ENCODE data around the gene PABPC3.

PABPC3 gene

DNA sequence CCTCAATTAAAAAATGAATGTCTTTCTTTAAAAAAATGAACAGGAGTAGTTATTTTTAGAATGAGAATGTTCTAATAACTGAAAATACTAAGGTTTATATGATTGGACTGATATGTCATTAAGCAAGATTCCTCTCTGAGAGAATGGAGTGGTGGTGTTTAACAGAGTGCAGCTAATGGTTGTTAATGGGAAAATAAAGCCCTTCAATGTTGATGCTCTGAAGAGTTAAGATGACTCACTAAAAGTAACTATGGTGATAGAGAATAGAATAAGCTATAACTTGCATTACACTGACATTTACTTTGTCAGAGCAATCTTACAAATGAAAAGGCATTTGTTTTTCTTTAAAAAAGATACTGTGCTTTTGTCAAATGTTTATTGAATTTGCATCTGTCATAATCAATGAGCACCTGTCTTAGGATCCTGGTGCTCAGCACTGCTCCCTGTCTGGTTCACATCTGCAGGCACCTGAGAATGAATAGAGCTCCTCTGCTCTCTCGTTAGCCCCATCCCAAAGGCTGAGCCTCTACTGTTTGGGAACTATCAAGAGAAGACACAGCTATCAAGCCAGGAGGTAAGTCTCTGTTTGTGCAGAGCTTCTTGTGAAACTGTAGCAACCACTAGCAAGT, 15.1 kb downstream of the PABPC3 start:
- H3K4me1 ChIP-seq (ENCODE audit: control insufficient read depth, insufficient read depth, low read length, poor library complexity, severe bottlenecking): no peaks in the 10 kb centered on the region
- H3K4me3 ChIP-seq (ENCODE audit: insufficient read depth, low read depth, low read length, poor library complexity, severe bottlenecking): no peak overlapping the region
- no peaks in the 10 kb centered on the region for H3K9me3 ChIP-seq (ENCODE audit: control insufficient read depth, low read length)
- H3K27ac ChIP-seq (ENCODE audit: insufficient read depth, low read length, poor library complexity, severe bottlenecking): no peak overlapping the region
- no peaks in the 10 kb centered on the region for H3K27me3 ChIP-seq (replicated peaks; ENCODE audit: control insufficient read depth, insufficient read depth, low read length, poor library complexity, severe bottlenecking)
- DNase-seq: no peak
- no peaks in the 10 kb centered on the region for H3K36me3 ChIP-seq (ENCODE audit: control insufficient read depth, insufficient read depth, low read length)

DNA sequence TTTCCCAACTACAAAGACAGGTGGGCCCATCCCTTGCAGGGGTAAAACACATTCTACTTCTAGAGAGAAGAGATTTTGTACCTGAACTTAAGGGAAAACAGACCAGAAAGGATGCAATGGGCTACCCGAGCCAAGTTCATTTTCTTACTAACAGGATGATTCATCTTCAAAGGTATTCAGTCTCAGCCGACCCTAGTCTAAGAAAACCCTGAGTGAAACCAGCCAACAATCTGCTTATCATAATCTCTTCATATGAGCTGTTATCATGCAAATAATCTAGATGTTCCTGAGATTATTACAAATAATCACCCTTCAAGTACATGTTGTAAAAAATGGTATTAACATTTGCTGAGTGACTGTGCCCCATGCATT, 15.6 kb downstream of the PABPC3 start:
- H3K27ac ChIP-seq (ENCODE audit: insufficient read depth, low read length, poor library complexity, severe bottlenecking): no peak overlapping the region
- no peaks in the 10 kb centered on the region for H3K9me3 ChIP-seq (ENCODE audit: control insufficient read depth, low read length)
- DNase-seq: no peak
- H3K4me3 ChIP-seq (ENCODE audit: insufficient read depth, low read depth, low read length, poor library complexity, severe bottlenecking): no peak overlapping the region
- H3K4me1 ChIP-seq (ENCODE audit: control insufficient read depth, insufficient read depth, low read length, poor library complexity, severe bottlenecking): no peaks in the 10 kb centered on the region
- H3K36me3 ChIP-seq (ENCODE audit: control insufficient read depth, insufficient read depth, low read length): no peaks in the 10 kb centered on the region
- no peaks in the 10 kb centered on the region for H3K27me3 ChIP-seq (replicated peaks; ENCODE audit: control insufficient read depth, insufficient read depth, low read length, poor library complexity, severe bottlenecking)

DNA sequence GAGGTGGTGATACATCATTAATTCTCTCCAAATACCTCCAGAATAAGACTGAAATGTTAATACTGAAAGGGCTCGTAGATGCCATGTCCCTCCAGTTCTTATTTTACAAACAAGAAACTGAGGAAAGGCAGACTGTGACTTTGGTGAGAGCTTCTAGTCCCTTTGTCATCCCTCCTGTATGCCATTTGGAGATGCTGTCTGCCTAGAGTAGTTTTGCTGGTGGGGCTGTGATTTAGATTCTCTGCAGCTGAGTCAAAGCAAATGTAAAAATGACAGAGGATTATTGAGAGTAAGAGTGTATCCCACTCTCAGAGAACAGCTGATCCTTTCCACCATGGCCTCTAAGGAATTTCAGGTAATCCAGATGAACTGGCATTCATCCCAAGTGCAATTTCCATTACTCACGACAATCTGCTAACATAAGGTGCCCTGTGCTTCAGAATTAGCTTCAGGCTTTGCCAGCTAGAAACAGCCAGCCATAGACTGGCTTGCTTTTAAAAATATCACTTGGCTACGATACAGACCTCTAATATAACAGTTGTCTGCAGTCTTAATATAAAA, 16.8 kb downstream of the PABPC3 start:
- no peaks in the 10 kb centered on the region for H3K36me3 ChIP-seq (ENCODE audit: control insufficient read depth, insufficient read depth, low read length)
- DNase-seq: no peak
- no peak overlapping the region for H3K27ac ChIP-seq (ENCODE audit: insufficient read depth, low read length, poor library complexity, severe bottlenecking)
- H3K4me1 ChIP-seq (ENCODE audit: control insufficient read depth, insufficient read depth, low read length, poor library complexity, severe bottlenecking): no peaks in the 10 kb centered on the region
- no peaks in the 10 kb centered on the region for H3K27me3 ChIP-seq (replicated peaks; ENCODE audit: control insufficient read depth, insufficient read depth, low read length, poor library complexity, severe bottlenecking)
- no peak overlapping the region for H3K4me3 ChIP-seq (ENCODE audit: insufficient read depth, low read depth, low read length, poor library complexity, severe bottlenecking)
- H3K9me3 ChIP-seq (ENCODE audit: control insufficient read depth, low read length): no peaks in the 10 kb centered on the region

DNA sequence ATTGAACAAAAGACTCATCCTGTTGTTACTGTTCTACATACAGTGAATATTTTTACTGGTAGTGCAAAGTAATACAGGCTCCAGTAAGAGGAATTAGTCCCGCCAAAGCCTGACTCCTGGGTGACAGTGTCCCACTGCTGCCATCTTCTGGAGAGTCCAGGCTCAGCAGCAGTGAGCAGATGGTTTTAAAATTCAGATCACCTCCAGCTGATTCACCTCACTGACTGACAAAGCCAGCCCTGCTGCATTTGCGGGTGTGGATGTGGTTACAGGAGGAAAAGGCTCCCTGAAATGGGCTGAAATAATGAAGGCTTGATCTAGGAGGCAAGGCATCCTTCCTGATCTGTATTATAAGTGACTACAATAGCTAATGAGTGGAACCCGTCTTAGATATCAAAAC, 18.3 kb downstream of the PABPC3 start:
- Histone ChIP-seq H3K9me3 (ENCODE audit: control insufficient read depth, low read length) (no peaks in the 10 kb centered on the region), H3K4me3 (ENCODE audit: insufficient read depth, low read depth, low read length, poor library complexity, severe bottlenecking) (no peak overlapping the region)
- DNase-seq: peak in 2 of 3 donors; percentile 9 to 12

DNA sequence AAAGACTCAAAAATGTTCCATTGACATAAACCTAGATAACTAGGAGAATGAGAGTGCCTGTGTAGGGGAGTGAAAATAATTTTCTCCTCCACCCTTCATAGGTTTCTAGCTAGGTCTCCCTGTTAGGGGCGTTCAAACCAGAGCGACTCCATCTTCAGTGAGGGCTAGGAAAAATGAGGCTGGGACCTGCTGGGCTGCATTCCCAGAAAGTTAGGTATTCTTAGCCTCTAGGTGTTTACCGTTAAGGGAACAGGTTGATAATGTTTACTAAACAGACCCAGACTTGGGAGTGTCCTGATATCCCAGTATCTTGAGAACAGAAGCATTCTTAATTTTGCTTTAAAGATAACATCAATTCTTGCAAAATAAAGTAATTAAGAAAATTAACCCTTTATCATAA, 20.1 kb downstream of the PABPC3 start:
- DNase-seq: no peak
- Histone ChIP-seq H3K36me3 (ENCODE audit: control insufficient read depth, insufficient read depth, low read length) (no peaks in the 10 kb centered on the region), H3K27me3 (replicated peaks; ENCODE audit: control insufficient read depth, insufficient read depth, low read length, poor library complexity, severe bottlenecking) (no peaks in the 10 kb centered on the region), H3K9me3 (ENCODE audit: control insufficient read depth, low read length) (no peaks in the 10 kb centered on the region), H3K27ac (ENCODE audit: insufficient read depth, low read length, poor library complexity, severe bottlenecking) (no peak overlapping the region), H3K4me1 (ENCODE audit: control insufficient read depth, insufficient read depth, low read length, poor library complexity, severe bottlenecking) (no peaks in the 10 kb centered on the region), H3K4me3 (ENCODE audit: insufficient read depth, low read depth, low read length, poor library complexity, severe bottlenecking) (no peak overlapping the region)

More for the DNA sequence above, 18.3 kb downstream of the PABPC3 start:
- no peaks in the 10 kb centered on the region for H3K4me1 ChIP-seq (ENCODE audit: control insufficient read depth, insufficient read depth, low read length, poor library complexity, severe bottlenecking)
- no peaks in the 10 kb centered on the region for H3K36me3 ChIP-seq (ENCODE audit: control insufficient read depth, insufficient read depth, low read length)
- no peak overlapping the region for H3K27ac ChIP-seq (ENCODE audit: insufficient read depth, low read length, poor library complexity, severe bottlenecking)
- H3K27me3 ChIP-seq (replicated peaks; ENCODE audit: control insufficient read depth, insufficient read depth, low read length, poor library complexity, severe bottlenecking): no peaks in the 10 kb centered on the region

- Histone ChIP-seq H3K4me3 (ENCODE audit: insufficient read depth, low read depth, low read length, poor library complexity, severe bottlenecking) (no peak overlapping the region), H3K27ac (ENCODE audit: insufficient read depth, low read length, poor library complexity, severe bottlenecking) (no peak overlapping the region), H3K27me3 (replicated peaks; ENCODE audit: control insufficient read depth, insufficient read depth, low read length, poor library complexity, severe bottlenecking) (no peaks in the 10 kb centered on the region), H3K9me3 (ENCODE audit: control insufficient read depth, low read length) (no peaks in the 10 kb centered on the region), H3K4me1 (ENCODE audit: control insufficient read depth, insufficient read depth, low read length, poor library complexity, severe bottlenecking) (no peaks in the 10 kb centered on the region), H3K36me3 (ENCODE audit: control insufficient read depth, insufficient read depth, low read length) (no peaks in the 10 kb centered on the region)
- DNase-seq: no peak
Observed at GRCh38 chr13:25117312-25117711, 21.4 kb downstream of the PABPC3 start.

GRCh38 chr13:25118378-25118905, 22.5 kb downstream of the PABPC3 start:
- DNase-seq: no peak
- Histone ChIP-seq H3K27ac (ENCODE audit: insufficient read depth, low read length, poor library complexity, severe bottlenecking) (no peak overlapping the region), H3K4me1 (ENCODE audit: control insufficient read depth, insufficient read depth, low read length, poor library complexity, severe bottlenecking) (no peaks in the 10 kb centered on the region), H3K9me3 (ENCODE audit: control insufficient read depth, low read length) (no peaks in the 10 kb centered on the region), H3K27me3 (replicated peaks; ENCODE audit: control insufficient read depth, insufficient read depth, low read length, poor library complexity, severe bottlenecking) (no peaks in the 10 kb centered on the region), H3K4me3 (ENCODE audit: insufficient read depth, low read depth, low read length, poor library complexity, severe bottlenecking) (no peak overlapping the region), H3K36me3 (ENCODE audit: control insufficient read depth, insufficient read depth, low read length) (no peaks in the 10 kb centered on the region)

DNA sequence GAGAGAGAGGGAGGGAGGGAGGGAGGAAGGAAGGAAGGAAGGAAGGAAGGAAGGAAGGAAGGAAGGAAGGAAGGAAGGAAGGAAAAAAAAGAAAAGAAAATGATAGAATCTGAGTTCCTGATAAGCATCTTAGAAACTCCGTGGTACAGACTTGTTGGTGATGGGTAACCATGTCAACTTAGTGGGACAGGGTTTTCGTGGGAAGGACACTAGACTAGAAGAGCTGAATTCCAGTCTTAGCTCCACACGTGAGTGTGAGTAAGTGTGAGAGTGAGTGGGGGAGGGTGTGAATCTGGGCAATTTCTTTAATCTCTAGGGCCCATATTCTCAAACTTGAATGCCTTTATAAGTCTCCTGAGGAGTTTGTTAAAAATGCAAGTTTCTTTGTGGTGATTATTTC, 35.0 kb downstream of the PABPC3 start:
- H3K27me3 ChIP-seq (replicated peaks; ENCODE audit: control insufficient read depth, insufficient read depth, low read length, poor library complexity, severe bottlenecking): no peaks in the 10 kb centered on the region
- H3K27ac ChIP-seq (ENCODE audit: insufficient read depth, low read length, poor library complexity, severe bottlenecking): no peak overlapping the region
- H3K36me3 ChIP-seq (ENCODE audit: control insufficient read depth, insufficient read depth, low read length): no peaks in the 10 kb centered on the region
- peaks cover 4% of the 10 kb centered on the region for H3K9me3 ChIP-seq (ENCODE audit: control insufficient read depth, low read length)
- no peak overlapping the region for H3K4me3 ChIP-seq (ENCODE audit: insufficient read depth, low read depth, low read length, poor library complexity, severe bottlenecking)
- no peaks in the 10 kb centered on the region for H3K4me1 ChIP-seq (ENCODE audit: control insufficient read depth, insufficient read depth, low read length, poor library complexity, severe bottlenecking)
- no peak for DNase-seq

DNA sequence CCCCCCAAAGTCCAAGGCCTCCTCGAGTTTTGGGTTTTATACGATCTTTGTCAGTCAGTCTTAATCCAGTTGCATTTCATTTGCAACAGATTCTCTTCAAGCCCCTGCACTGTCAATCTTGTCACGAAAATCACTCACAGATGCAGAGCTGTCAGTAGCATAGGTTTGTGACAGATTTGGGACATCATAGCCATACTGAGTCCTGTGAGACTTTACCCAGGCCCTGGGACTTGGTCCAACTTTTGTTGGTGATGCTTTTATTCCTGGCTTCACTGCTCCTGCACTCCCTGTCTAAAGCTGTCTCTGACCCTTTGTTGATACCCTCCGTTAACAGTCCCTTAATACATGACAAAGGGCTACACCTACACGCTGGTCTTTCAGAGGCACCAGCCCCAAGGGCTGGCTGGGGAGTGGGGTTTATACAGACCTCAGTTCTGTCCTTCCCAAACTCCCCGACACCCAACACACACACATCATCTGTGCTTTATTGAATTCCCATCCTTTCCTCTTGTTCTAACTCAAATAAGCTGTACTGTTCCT, 36.0 kb downstream of the PABPC3 start:
- Histone ChIP-seq H3K4me3 (ENCODE audit: insufficient read depth, low read depth, low read length, poor library complexity, severe bottlenecking) (no peak overlapping the region), H3K36me3 (ENCODE audit: control insufficient read depth, insufficient read depth, low read length) (no peaks in the 10 kb centered on the region), H3K27ac (ENCODE audit: insufficient read depth, low read length, poor library complexity, severe bottlenecking) (no peak overlapping the region), H3K9me3 (ENCODE audit: control insufficient read depth, low read length) (peaks cover 4% of the 10 kb centered on the region), H3K27me3 (replicated peaks; ENCODE audit: control insufficient read depth, insufficient read depth, low read length, poor library complexity, severe bottlenecking) (no peaks in the 10 kb centered on the region), H3K4me1 (ENCODE audit: control insufficient read depth, insufficient read depth, low read length, poor library complexity, severe bottlenecking) (no peaks in the 10 kb centered on the region)
- DNase-seq: no peak

DNA sequence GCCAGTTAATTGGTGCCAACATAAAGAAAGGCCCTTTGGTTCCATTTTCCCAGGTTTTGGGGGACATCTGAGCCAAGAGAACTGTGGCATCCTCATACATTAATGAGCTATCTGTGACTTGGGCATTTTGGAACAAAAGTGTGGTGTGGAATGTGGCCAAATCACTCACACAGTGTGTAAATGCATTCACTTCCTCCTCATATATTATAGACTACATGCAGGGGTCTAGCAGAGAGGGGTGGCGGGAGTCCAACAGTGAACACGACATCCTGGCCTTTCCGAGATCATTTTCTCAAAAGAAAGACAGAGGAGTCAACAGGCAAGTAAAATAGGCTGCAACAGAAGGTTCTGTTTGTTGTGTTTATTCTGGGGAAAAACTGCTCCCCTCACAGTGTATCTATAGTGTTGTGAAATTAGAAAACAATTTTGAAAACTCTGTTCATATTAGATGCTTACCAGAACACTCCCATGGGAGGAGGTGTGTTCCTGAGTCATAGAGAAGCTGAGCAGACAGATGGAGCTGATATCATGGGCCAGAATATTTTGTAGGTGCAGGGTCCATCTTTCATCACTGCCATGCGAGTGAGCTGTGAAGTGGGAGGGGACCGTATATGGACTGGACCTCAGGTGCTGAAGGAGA, 36.9 kb downstream of the PABPC3 start:
- H3K27me3 ChIP-seq (replicated peaks; ENCODE audit: control insufficient read depth, insufficient read depth, low read length, poor library complexity, severe bottlenecking): no peaks in the 10 kb centered on the region
- no peak overlapping the region for H3K27ac ChIP-seq (ENCODE audit: insufficient read depth, low read length, poor library complexity, severe bottlenecking)
- no peaks in the 10 kb centered on the region for H3K36me3 ChIP-seq (ENCODE audit: control insufficient read depth, insufficient read depth, low read length)
- no peak for DNase-seq
- H3K4me3 ChIP-seq (ENCODE audit: insufficient read depth, low read depth, low read length, poor library complexity, severe bottlenecking): no peak overlapping the region
- H3K4me1 ChIP-seq (ENCODE audit: control insufficient read depth, insufficient read depth, low read length, poor library complexity, severe bottlenecking): no peaks in the 10 kb centered on the region
- peaks cover 4% of the 10 kb centered on the region for H3K9me3 ChIP-seq (ENCODE audit: control insufficient read depth, low read length)
